ENCODE measurements around the gene SLC1A4. TPM values are rescaled to one million over a fixed set of nuclear protein-coding genes. Genes with fewer than 3 reads are reported as not detected.

SLC1A4 gene
- total RNA-seq, 4 donors from 2014 or later: 5.9 to 18.7 (median 9.1) TPM

GRCh38 chr2:65026704-65027464 lies 37.7 kb downstream of the SLC1A4 start:
- in situ Hi-C loops (cut with MboI; ENCODE audit: low pct_ligation_motif_present in 1 of 4, low pct_unique_long_range_greater_than_20kb in 1 of 4, low sequenced_read_pairs in 3 of 4): loop anchor here in 1 of 4 donors (25.0 kb wide), 1 partner anchor 390 kb away; no protein-coding TSS in a partner anchor

GRCh38 chr2:65027616-65028244 lies 38.5 kb downstream of the SLC1A4 start:
- WGBS, 2 donors (ENCODE audit: low coverage in 1 of 2): 87 to 95% methylated on average over 7 to 8 of the region's 8 CpGs
- no peak for DNase-seq
- peaks cover 0 to 57% (median 26%) of the 10 kb centered on the region in 4 donors for H3K4me1 ChIP-seq
- no peaks in the 10 kb centered on the region for H3K27me3 ChIP-seq
- no peak overlapping the region for H3K4me3 ChIP-seq
- H3K36me3 ChIP-seq: no peaks in the 10 kb centered on the region
- in situ Hi-C loops (cut with MboI; ENCODE audit: low pct_ligation_motif_present in 1 of 4, low pct_unique_long_range_greater_than_20kb in 1 of 4, low sequenced_read_pairs in 3 of 4): loop anchor here in 1 of 4 donors (25.0 kb wide), 1 partner anchor 390 kb away; no protein-coding TSS in a partner anchor
- intact Hi-C loops (cut with DNase I; ENCODE audit: low total_unique reads): no loop called here
- TF ChIP-seq POLR2A (IDR thresholded peaks at IDR 0.05) (no peak), CTCF (IDR thresholded peaks at IDR 0.05) (no peak), EP300 (IDR thresholded peaks at IDR 0.05; ENCODE audit: low read depth) (no peak), POLR2AphosphoS5 (IDR thresholded peaks at IDR 0.05) (no peak)
- peak overlapping the region in 1 of 4 donors; percentile 29 for H3K27ac ChIP-seq
- no peaks in the 10 kb centered on the region for H3K9me3 ChIP-seq

More at GRCh38 chr2:65026704-65027464, 37.7 kb downstream of the SLC1A4 start:
- Histone ChIP-seq H3K4me3 (no peak overlapping the region), H3K4me1 (peaks cover 0 to 49% (median 20%) of the 10 kb centered on the region in 4 donors), H3K27ac (peak overlapping the region in 1 of 4 donors; percentile 76), H3K36me3 (no peaks in the 10 kb centered on the region), H3K9me3 (no peaks in the 10 kb centered on the region), H3K27me3 (no peaks in the 10 kb centered on the region)
- WGBS, 2 donors (ENCODE audit: low coverage in 1 of 2): 95 to 100% methylated on average over 3 to 13 of the region's 13 CpGs
- intact Hi-C loops (cut with DNase I; ENCODE audit: low total_unique reads): no loop called here
- no peak for DNase-seq
- TF ChIP-seq POLR2AphosphoS5 (IDR thresholded peaks at IDR 0.05) (no peak), CTCF (IDR thresholded peaks at IDR 0.05) (no peak), EP300 (IDR thresholded peaks at IDR 0.05; ENCODE audit: low read depth) (no peak), POLR2A (IDR thresholded peaks at IDR 0.05) (no peak)

GRCh38 chr2:65030476-65031332 lies 41.5 kb downstream of the SLC1A4 start:
- H3K27ac ChIP-seq: peak overlapping the region; percentile 67 to 92 (median 86)
- in situ Hi-C loops (cut with MboI; ENCODE audit: low pct_ligation_motif_present in 1 of 4, low pct_unique_long_range_greater_than_20kb in 1 of 4, low sequenced_read_pairs in 3 of 4) (loop anchor here in 1 of 4 donors (25.0 kb wide), 1 partner anchor 393 kb away; no protein-coding TSS in a partner anchor), intact Hi-C loops (cut with DNase I; ENCODE audit: low total_unique reads) (no loop called here)
- peaks cover 4 to 62% (median 26%) of the 10 kb centered on the region in 4 donors for H3K4me1 ChIP-seq
- no peaks in the 10 kb centered on the region for H3K36me3 ChIP-seq
- H3K9me3 ChIP-seq: no peaks in the 10 kb centered on the region
- H3K4me3 ChIP-seq: peak overlapping the region in 1 of 4 donors; percentile 14
- DNase-seq: peak; percentile 37
- WGBS, 2 donors (ENCODE audit: low coverage in 1 of 2): 45 to 48% methylated on average over 6 to 11 of the region's 11 CpGs
- no peak for TF ChIP-seq POLR2A (IDR thresholded peaks at IDR 0.05)
- TF ChIP-seq POLR2AphosphoS5 (IDR thresholded peaks at IDR 0.05): peak in 1 of 3 donors; percentile 45
- no peaks in the 10 kb centered on the region for H3K27me3 ChIP-seq

GRCh38 chr2:65031341-65032018 lies 42.3 kb downstream of the SLC1A4 start:
- DNase-seq: peak; percentile 78
- TF ChIP-seq EP300 (IDR thresholded peaks at IDR 0.05; ENCODE audit: low read depth) (no peak), POLR2AphosphoS5 (IDR thresholded peaks at IDR 0.05) (peak in 1 of 3 donors; percentile 57)
- intact Hi-C loops (cut with DNase I; ENCODE audit: low total_unique reads) (no loop called here), in situ Hi-C loops (cut with MboI; ENCODE audit: low pct_ligation_motif_present in 1 of 4, low pct_unique_long_range_greater_than_20kb in 1 of 4, low sequenced_read_pairs in 3 of 4) (loop anchor here in 1 of 4 donors (25.0 kb wide), 1 partner anchor 394 kb away; no protein-coding TSS in a partner anchor)
- no peaks in the 10 kb centered on the region for H3K27me3 ChIP-seq
- WGBS, 2 donors (ENCODE audit: low coverage in 1 of 2): 31 to 33% methylated on average over 5 to 8 of the region's 8 CpGs
- peaks cover 4 to 56% (median 20%) of the 10 kb centered on the region in 4 donors for H3K4me1 ChIP-seq
- H3K27ac ChIP-seq: peak overlapping the region; percentile 67 to 92 (median 86)
- no peaks in the 10 kb centered on the region for H3K9me3 ChIP-seq
- H3K36me3 ChIP-seq: no peaks in the 10 kb centered on the region
- peak overlapping the region in 2 of 4 donors; percentile 14 for H3K4me3 ChIP-seq

All from transverse colon (tissue), 4 donors.